AG09319 (cell line): ENCODE measurements around the gene NACC1.

Experiments
- DNase-seq: peaks from one replicate; pipeline ENCODE4 v3.0.0-alpha.2; 2010; ENCODE audit warnings: low read depth; ENCODE audit errors: extremely low read depth
- TF ChIP-seq, protein P1 (sequence below): IDR thresholded peaks from 2 replicates; pipeline ENCODE4 v1.5.1; 2011; ENCODE audit warnings: low read depth, mild to moderate bottlenecking, inconsistent platforms, low read length, moderate library complexity

Gene NACC1

DNA sequence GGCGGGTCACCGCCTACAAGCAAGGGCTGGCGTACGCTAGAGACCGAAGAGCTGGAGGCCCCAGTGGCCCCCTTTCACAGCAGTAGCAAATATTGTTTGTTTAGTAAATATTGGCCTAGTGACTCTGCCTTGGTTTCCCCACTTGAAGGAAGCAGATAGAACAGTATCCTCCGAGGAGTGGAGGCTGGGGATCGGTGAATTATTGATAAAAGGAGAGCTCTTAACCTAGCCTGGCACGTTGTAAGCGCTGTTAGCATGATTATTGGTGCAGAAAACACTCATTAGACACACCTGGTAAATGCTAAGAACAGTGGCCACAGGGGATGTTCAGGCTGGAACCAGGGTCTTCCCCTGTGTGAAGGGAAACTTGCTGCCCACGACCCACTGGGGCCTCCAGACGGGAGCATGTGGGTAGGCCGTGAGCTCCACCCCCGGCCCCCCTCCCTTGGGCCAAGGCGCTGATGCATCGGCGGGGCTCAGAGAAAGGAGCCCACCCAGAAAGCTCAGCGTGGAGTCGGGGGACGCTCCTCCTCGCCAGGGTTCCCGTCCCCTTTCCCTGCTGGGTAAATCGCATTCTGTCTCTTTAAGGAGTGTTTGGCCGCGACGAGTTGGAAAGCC lies 34.4 kb downstream of the NACC1 start:
- no peak for DNase-seq
- TF ChIP-seq, protein P1, sequence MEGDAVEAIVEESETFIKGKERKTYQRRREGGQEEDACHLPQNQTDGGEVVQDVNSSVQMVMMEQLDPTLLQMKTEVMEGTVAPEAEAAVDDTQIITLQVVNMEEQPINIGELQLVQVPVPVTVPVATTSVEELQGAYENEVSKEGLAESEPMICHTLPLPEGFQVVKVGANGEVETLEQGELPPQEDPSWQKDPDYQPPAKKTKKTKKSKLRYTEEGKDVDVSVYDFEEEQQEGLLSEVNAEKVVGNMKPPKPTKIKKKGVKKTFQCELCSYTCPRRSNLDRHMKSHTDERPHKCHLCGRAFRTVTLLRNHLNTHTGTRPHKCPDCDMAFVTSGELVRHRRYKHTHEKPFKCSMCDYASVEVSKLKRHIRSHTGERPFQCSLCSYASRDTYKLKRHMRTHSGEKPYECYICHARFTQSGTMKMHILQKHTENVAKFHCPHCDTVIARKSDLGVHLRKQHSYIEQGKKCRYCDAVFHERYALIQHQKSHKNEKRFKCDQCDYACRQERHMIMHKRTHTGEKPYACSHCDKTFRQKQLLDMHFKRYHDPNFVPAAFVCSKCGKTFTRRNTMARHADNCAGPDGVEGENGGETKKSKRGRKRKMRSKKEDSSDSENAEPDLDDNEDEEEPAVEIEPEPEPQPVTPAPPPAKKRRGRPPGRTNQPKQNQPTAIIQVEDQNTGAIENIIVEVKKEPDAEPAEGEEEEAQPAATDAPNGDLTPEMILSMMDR, result no peak

DNA sequence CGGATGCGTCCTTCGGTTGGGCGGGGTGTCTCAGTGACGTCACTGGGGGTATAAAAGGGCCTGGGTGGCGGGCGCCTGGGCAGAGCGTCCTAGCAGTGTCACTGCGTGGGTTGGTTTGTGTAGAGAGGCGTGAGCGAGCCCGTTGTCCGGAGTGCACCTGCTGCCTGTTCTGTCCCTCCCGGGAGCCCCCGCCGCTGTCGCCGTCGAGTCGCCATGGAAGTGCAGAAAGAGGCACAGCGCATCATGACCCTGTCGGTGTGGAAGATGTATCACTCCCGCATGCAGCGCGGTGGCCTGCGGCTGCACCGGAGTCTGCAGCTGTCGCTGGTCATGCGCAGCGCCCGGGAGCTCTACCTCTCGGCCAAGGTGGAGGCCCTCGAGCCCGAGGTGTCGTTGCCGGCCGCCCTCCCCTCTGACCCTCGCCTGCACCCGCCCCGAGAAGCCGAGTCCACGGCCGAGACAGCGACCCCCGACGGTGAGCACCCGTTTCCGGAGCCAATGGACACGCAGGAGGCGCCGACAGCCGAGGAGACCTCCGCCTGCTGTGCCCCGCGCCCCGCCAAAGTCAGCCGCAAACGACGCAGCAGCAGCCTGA lies 35.0 kb downstream of the NACC1 start:
- TF ChIP-seq, protein P1, result peak; percentile 6
- peak; percentile 91 for DNase-seq

DNA sequence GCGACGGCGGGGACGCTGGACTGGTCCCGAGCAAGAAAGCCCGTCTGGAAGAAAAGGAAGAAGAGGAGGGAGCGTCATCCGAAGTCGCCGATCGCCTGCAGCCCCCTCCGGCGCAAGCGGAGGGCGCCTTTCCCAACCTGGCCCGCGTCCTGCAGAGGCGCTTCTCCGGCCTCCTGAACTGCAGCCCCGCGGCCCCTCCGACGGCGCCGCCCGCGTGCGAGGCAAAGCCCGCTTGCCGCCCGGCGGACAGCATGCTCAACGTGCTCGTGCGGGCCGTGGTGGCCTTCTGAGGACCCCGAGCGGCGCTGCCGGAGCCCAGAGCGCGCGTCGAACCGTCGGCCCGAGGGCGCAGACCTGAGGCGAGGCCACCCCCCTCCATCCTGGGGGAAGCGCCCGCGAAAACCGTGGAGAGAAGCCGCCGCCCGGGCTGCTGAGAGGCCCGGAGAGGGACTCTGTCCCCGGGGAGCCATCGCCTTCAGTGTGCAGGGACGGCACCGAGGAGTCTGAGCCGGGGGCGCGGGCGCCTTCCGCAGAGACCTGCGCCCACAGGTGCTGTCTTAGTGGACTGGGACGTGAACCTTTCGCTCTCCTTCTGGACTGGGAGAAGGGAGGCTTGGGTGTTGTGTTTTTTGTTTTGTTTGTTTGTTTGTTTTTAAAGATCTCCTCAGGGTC lies 35.6 kb downstream of the NACC1 start:
- TF ChIP-seq, protein P1, result no peak
- DNase-seq, result no peak

DNA sequence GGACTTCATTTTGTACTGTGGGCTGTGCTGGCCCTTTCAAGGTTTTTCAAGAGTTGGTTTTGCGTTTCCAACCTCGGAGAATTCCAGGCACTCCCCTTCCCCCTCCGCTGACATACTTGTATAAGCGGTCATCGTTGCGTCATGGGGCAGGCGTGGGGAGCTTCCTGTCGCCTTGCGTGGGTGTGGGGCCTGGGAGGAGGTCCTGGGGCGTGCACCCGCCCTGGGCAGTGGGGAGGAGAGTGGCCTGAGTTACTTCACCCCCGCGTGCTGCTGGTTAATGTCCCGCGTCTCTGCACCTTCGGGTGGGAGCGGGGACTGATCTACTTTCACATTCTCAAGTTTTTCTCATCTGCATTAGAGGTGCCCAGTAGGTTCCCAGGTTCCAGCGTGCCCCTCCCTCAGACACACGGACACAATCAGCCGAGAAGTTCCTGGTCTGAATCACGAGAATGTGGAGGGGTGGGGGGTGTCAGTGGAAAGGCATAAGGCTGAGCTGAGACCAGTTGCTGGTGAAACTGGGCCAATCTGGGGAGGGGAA lies 36.2 kb downstream of the NACC1 start:
- TF ChIP-seq, protein P1, result no peak
- peak; percentile 90 for DNase-seq

DNA sequence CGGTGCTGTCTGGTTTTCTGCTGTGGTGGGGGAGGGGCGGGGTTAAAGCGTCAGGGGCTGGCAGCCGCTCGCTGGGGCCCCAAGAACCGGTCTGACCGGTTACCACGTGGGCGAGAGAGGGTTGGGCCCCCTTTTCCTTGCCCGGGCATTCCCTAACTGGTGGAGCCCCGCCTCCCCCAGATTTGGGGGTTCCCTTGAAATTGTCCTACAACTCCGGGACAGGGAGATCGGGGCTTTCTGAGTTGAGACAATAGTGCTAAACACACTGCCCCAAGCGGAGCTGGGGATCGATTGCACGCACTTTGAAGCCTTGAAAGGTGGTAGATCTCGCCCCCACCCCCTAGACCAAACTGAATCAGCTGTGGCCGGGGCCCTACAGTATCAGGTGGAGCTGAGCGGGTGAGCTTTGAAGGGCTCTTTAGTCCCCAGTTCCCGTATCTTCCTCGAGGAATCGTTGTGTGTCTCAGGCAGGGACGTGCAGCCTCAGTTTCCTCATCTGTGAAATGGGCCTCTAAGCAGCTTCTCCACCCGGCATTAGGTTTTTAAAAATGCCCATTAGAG lies 36.9 kb downstream of the NACC1 start:
- TF ChIP-seq, protein P1, result peak; percentile 14
- DNase-seq, result no peak

DNA sequence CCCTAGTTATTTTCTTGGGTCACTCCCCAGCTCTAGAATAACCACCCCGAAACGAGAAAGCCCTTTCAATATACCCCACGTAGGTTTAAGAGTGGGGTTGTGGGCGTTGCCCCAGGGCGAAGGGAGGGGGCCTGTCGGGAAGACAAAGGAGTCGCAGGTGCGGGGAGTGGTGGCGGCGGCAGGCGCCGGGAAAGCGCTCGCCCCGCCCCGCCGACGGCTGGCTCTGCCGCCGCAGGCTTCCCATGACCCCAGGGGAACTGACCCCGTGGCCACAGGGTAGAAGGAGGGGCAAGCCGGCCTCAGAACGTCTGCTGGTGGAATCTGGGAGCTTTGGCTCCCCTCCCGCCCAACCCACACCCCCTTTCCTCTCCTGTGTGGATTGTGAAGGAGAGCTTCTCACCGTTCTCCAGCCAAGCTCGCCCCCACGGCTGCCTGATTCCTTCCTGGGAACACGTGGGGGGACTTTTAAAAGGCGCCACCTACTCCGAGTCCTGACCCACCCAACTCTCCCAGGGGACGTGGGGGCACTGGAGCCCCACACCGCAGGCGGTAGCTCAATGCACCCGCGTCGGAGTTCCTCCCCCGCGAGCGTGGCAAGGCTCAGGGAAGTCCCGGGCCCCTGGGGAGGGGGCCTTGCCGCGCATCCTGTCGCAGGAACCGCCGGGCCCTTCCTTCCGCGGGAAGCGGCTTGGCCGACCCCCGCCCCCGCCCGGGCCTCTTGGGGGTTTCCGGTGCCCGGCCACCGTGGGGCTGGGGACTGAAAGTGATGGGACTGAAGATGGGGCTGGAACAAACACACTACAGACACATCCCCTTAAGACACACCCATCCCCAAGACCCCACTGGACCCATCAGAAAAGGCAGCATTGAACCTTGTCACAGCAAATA lies 37.7 kb downstream of the NACC1 start:
- peak; percentile 54 for DNase-seq
- TF ChIP-seq, protein P1, result no peak
